HG02885 (cell line): ENCODE results near the gene SOCS7.

Experiments used
- ATAC-seq: cut with Tn5 transposase; IDR thresholded peaks from one replicate; pipeline ENCODE4 v1.9.1; 2021; ENCODE audit warnings: mild to moderate bottlenecking; ENCODE audit not compliant: unreplicated experiment, poor library complexity

SOCS7 gene

GRCh38 chr17:38358586-38359513, 7.2 kb downstream of the SOCS7 start:
- no peak for ATAC-seq

GRCh38 chr17:38361694-38362465, 10.2 kb downstream of the SOCS7 start:
- ATAC-seq, result no peak

GRCh38 chr17:38363016-38363415, 11.4 kb downstream of the SOCS7 start:
- no peak for ATAC-seq

GRCh38 chr17:38364741-38365140, 13.1 kb downstream of the SOCS7 start:
- ATAC-seq, result no peak

GRCh38 chr17:38369124-38369886, 17.7 kb downstream of the SOCS7 start:
- ATAC-seq, result no peak

- no peak for ATAC-seq
Observed at GRCh38 chr17:38379448-38379847, 27.8 kb downstream of the SOCS7 start.

- no peak for ATAC-seq
Observed at GRCh38 chr17:38395090-38395489, 43.4 kb downstream of the SOCS7 start.

- no peak for ATAC-seq
Observed at GRCh38 chr17:38397227-38397626, 45.6 kb downstream of the SOCS7 start.

GRCh38 chr17:38400286-38400685, 48.6 kb downstream of the SOCS7 start:
- ATAC-seq, result no peak

GRCh38 chr17:38401459-38401858, 49.8 kb downstream of the SOCS7 start:
- no peak for ATAC-seq

- ATAC-seq, result no peak
Observed at GRCh38 chr17:38402897-38403296, 51.3 kb downstream of the SOCS7 start.

GRCh38 chr17:38403491-38403890, 51.8 kb downstream of the SOCS7 start:
- no peak for ATAC-seq

- ATAC-seq, result no peak
Observed at GRCh38 chr17:38404174-38404943, 52.7 kb downstream of the SOCS7 start.

- no peak for ATAC-seq
Observed at GRCh38 chr17:38405654-38406053, 54.0 kb downstream of the SOCS7 start.

- ATAC-seq, result no peak
Observed at GRCh38 chr17:38410201-38410600, 58.6 kb downstream of the SOCS7 start.

GRCh38 chr17:38415250-38416194, 63.9 kb downstream of the SOCS7 start:
- no peak for ATAC-seq

- ATAC-seq, result no peak
Observed at GRCh38 chr17:38416840-38417209, 65.2 kb downstream of the SOCS7 start.

- ATAC-seq, result no peak
Observed at GRCh38 chr17:38417210-38417951, 65.7 kb downstream of the SOCS7 start.
